A673 (cell line): ENCODE data around the gene TPK1. TPM values are rescaled to one million over a fixed set of nuclear protein-coding genes. Genes with fewer than 3 reads are reported as not detected.
A peak's percentile ranks its signal among the peaks of the same experiment; 100 is the strongest.

Source experiments
- BruUV-seq: library from RNA; stranded (reverse); fragments of 400-500 nt; replicated peaks from 2 replicates; lab custom pipeline; 2021; lab: Mats Ljungman, UMichigan
- CTCF ChIA-PET: fragments of 300-600 bp; sonication (Branson Sonifier 250); formaldehyde crosslinking; loops from one replicate; lab custom pipeline; 2022; ENCODE audit warnings: antibody characterized with exemption; lab: Charles Lee
- POLR2A ChIA-PET: fragments of 300-600 bp; sonication (Branson Sonifier 250); formaldehyde crosslinking; loops from one replicate; lab custom pipeline; 2022; ENCODE audit warnings: antibody characterized with exemption; ENCODE audit not compliant: low non-redundant PET; lab: Charles Lee
- DNase-seq: peaks from one replicate; pipeline ENCODE4 v3.0.0-alpha.2; 2015; ENCODE audit warnings: low spot score
- H3K27ac ChIP-seq: fragments of 200-600 bp; sonication (generic); 2 replicates; pipeline ENCODE4 v1.5.1; 2016; ENCODE audit warnings: mixed run types, low read depth, mild to moderate bottlenecking, mixed read lengths, antibody characterized with exemption, low read length; ENCODE audit not compliant: poor library complexity, severe bottlenecking
- H3K27me3 ChIP-seq: fragments of 200-600 bp; sonication (generic); replicated peaks from 2 replicates; pipeline ENCODE4 v1.6.1; 2017; ENCODE audit warnings: mixed run types, low read depth, mild to moderate bottlenecking, mixed read lengths, antibody characterized with exemption, low read length; ENCODE audit not compliant: insufficient read depth, poor library complexity
- H3K36me3 ChIP-seq: fragments of 200-600 bp; sonication (generic); 2 replicates; pipeline ENCODE4 v1.6.1; 2016; ENCODE audit warnings: mixed run types, mild to moderate bottlenecking, mixed read lengths, antibody characterized with exemption, low read length; ENCODE audit not compliant: insufficient read depth, poor library complexity, severe bottlenecking
- H3K4me1 ChIP-seq: fragments of 200-600 bp; sonication (generic); 2 replicates; pipeline ENCODE4 v1.6.1; 2017; ENCODE audit warnings: mixed run types, mild to moderate bottlenecking, mixed read lengths, antibody characterized with exemption, low read length; ENCODE audit not compliant: insufficient read depth, poor library complexity, severe bottlenecking
- H3K4me3 ChIP-seq: fragments of 200-600 bp; sonication (generic); 2 replicates; pipeline ENCODE4 v1.5.1; 2016; ENCODE audit warnings: low read depth, mixed run types, mild to moderate bottlenecking, mixed read lengths, low read length; ENCODE audit not compliant: poor library complexity, severe bottlenecking
- H3K9me3 ChIP-seq: fragments of 200-600 bp; sonication (generic); 2 replicates; pipeline ENCODE4 v1.6.1; 2016; ENCODE audit warnings: mixed run types, low read depth, mild to moderate bottlenecking, mixed read lengths, antibody characterized with exemption, low read length; ENCODE audit not compliant: poor library complexity, severe bottlenecking
- CTCF ChIP-seq: fragments of 300-800, 200-600 bp; sonication (generic); conservative IDR thresholded peaks from 2 replicates; pipeline ENCODE4 v1.5.1; 2017; ENCODE audit warnings: low read depth, mild to moderate bottlenecking, antibody characterized with exemption, low read length, moderate library complexity, mixed read lengths
- EZH2 ChIP-seq: fragments of 200-600 bp; sonication (generic); IDR thresholded peaks from 2 replicates; pipeline ENCODE4 v1.6.1; 2017; ENCODE audit warnings: borderline replicate concordance, low read depth, mild to moderate bottlenecking, mixed read lengths, antibody characterized with exemption, low read length; ENCODE audit not compliant: poor library complexity, severe bottlenecking
- intact Hi-C: fragments of 100-400 bp; cut with micrococcal nuclease; formaldehyde crosslinking; loops from one replicate; pipeline ENCODE4 v1.10.0; 2022; ENCODE audit not compliant: unreplicated experiment
- total RNA-seq: library from RNA; stranded (reverse); gene quantifications from 2 replicates; pipeline ENCODE4 v1.2.3, GENCODE V29; 2021

The TPK1 gene
- total RNA-seq, 1 experiment from 2014 or later = 3.5 TPM

GRCh38 chr7:144671429-144671828 lies 164.4 kb downstream of the TPK1 start:
- POLR2A ChIA-PET = no interaction called here
- Histone ChIP-seq H3K27ac (no peak overlapping the region), H3K9me3 (no peaks in the 10 kb centered on the region), H3K36me3 (no peaks in the 10 kb centered on the region), H3K27me3 (no peaks in the 10 kb centered on the region), H3K4me3 (no peak overlapping the region), H3K4me1 (no peaks in the 10 kb centered on the region)
- no peak for DNase-seq
- no peak for TF ChIP-seq EZH2
- TF ChIP-seq CTCF = no peak
- intact Hi-C loops = no loop called here
- BruUV-seq = no TSS peak
- CTCF ChIA-PET = no interaction called here

GRCh38 chr7:144670218-144670617 lies 165.6 kb downstream of the TPK1 start:
- no peak overlapping the region for H3K27ac ChIP-seq
- TF ChIP-seq CTCF = peak; percentile 45
- no peak for TF ChIP-seq EZH2
- DNase-seq = peak; percentile 40
- H3K36me3 ChIP-seq = no peaks in the 10 kb centered on the region
- no peak overlapping the region for H3K4me3 ChIP-seq
- POLR2A ChIA-PET = no interaction called here
- CTCF ChIA-PET = no interaction called here
- H3K4me1 ChIP-seq = no peaks in the 10 kb centered on the region
- H3K9me3 ChIP-seq = no peaks in the 10 kb centered on the region
- no peaks in the 10 kb centered on the region for H3K27me3 ChIP-seq
- intact Hi-C loops = no loop called here
- no TSS peak for BruUV-seq

GRCh38 chr7:144668503-144668902 lies 167.3 kb downstream of the TPK1 start:
- ChIA-PET POLR2A (no interaction called here), CTCF (no interaction called here)
- intact Hi-C loops = no loop called here
- BruUV-seq = no TSS peak
- Histone ChIP-seq H3K27me3 (no peaks in the 10 kb centered on the region), H3K4me1 (no peaks in the 10 kb centered on the region), H3K27ac (no peak overlapping the region), H3K9me3 (no peaks in the 10 kb centered on the region), H3K4me3 (no peak overlapping the region), H3K36me3 (no peaks in the 10 kb centered on the region)
- no peak for DNase-seq
- no peak for TF ChIP-seq CTCF
